Upper lobe of left lung (tissue), 6 donors: ENCODE measurements around the gene RAPGEF5. TPM values are rescaled to one million over a fixed set of nuclear protein-coding genes. Genes with fewer than 3 reads are reported as not detected.
A peak's percentile ranks its signal among the peaks of the same experiment; 100 is the strongest.

Experiments used
- ATAC-seq, 2 donors: fragments of 200-7000 bp; cut with Tn5 transposase; one replicate each; pipeline ENCODE4 v1.9.1; 2022; ENCODE audit warnings: mild to moderate bottlenecking in 2 of 2, moderate library complexity in 2 of 2; ENCODE audit not compliant: low FRiP score in 2 of 2
- DNase-seq, 2 donors: peaks; one replicate each; pipeline ENCODE4 v3.0.0-alpha.2; 2019 to 2020
- H3K27ac ChIP-seq, 4 donors: fragments of 200-600 bp; sonication (generic); one replicate each; pipeline ENCODE4 v1.5.1; 2016 to 2019
- H3K27me3 ChIP-seq, 4 donors: fragments of 200-600 bp; sonication (generic); one replicate each; pipeline ENCODE4 v1.5.1; 2017 to 2019
- H3K36me3 ChIP-seq, 4 donors: fragments of 200-600 bp; sonication (generic); one replicate each; pipeline ENCODE4 v1.5.1; 2016 to 2019
- H3K4me1 ChIP-seq, 4 donors: fragments of 200-600 bp; sonication (generic); one replicate each; pipeline ENCODE4 v1.5.1; 2018 to 2019
- H3K4me3 ChIP-seq, 4 donors: fragments of 200-600 bp; sonication (generic); one replicate each; pipeline ENCODE4 v1.5.1; 2017 to 2019; ENCODE audit warnings: mild to moderate bottlenecking in 2 of 4, moderate library complexity in 1 of 4
- H3K9me3 ChIP-seq, 4 donors: fragments of 200-600 bp; sonication (generic); one replicate each; pipeline ENCODE4 v1.5.1; 2018 to 2019
- EP300 ChIP-seq, 4 donors: sonication (generic); formaldehyde crosslinking; IDR thresholded peaks; one replicate each; pipeline ENCODE4 v1.5.1; 2017; ENCODE audit warnings: antibody characterized with exemption in 4 of 4, control low read depth in 2 of 4
- POLR2A ChIP-seq, 4 donors: fragments of 450-650 bp; IDR thresholded peaks; one replicate each; pipeline ENCODE4 v1.5.1; 2016 to 2017; ENCODE audit warnings: antibody characterized with exemption in 4 of 4, mild to moderate bottlenecking in 2 of 4
- POLR2AphosphoS5 ChIP-seq, 2 donors: sonication (generic); formaldehyde crosslinking; IDR thresholded peaks; one replicate each; pipeline ENCODE4 v1.5.1; 2017; ENCODE audit warnings: antibody characterized with exemption in 2 of 2
- WGBS, 2 donors: methylation state at CpG; one replicate each; pipeline ENCODE4 v1.1.5; 2017 to 2018; 5-methylcytosine and 5-hydroxymethylcytosine counted together
- total RNA-seq, 6 donors: library from RNA; depleted of rRNA in 4 of 6; stranded (reverse); fragments of >200 nt in 4 of 6; gene quantifications; one replicate each; pipeline versions ENCODE4 v1.1.0 to v1.2.1, GENCODE V29; 2016 to 2021
- TF ChIP-seq, protein P1 (sequence below), 6 experiments: fragments of 450-650 bp in 4 of 6; fragments of 200-600 bp in 2 of 6; sonication (generic) in 2 of 6; IDR thresholded peaks; one replicate each; pipeline ENCODE4 v1.5.1; 2016 to 2019; ENCODE audit warnings: antibody characterized with exemption in 6 of 6
- donor health status: DM: no; HTN: no; CAD: no; lungs with moderate emphysema.
- donor health status: DM: no; HTN: yes; CAD: no; lungs with severe emphysema.

The RAPGEF5 gene
- total RNA-seq, 6 donors from 2014 or later = 68.1 to 206 (median 101) TPM

DNA sequence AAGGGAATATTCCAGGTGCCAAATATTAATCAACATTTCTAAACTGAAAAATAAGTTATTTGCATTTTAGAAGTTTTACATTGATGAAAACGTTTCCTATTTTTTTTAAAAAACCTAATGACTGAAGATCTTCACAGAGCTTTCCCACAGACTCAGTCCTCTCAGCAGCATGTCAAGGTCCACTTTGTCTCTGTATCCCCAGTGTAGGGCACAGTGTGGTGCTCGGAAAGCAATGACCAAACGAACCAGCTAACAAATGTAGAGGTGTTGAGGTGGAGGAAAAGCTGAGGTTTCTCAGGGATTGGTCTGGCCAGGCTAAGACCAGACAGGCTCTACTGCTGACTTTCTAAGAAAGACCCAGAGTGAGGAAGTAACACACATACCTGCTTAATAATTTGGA is 209.1 kb downstream of the RAPGEF5 start:
- H3K27ac ChIP-seq = peak overlapping the region; percentile 11 to 46 (median 32)
- DNase-seq (no peak), ATAC-seq (no peak)
- H3K4me1 ChIP-seq = peaks cover 0 to 17% (median 12%) of the 10 kb centered on the region in 4 donors
- H3K36me3 ChIP-seq = peaks cover 11 to 69% (median 27%) of the 10 kb centered on the region in 4 donors
- TF ChIP-seq EP300 (IDR thresholded peaks at IDR 0.05) = no peak
- TF ChIP-seq, protein P1, sequence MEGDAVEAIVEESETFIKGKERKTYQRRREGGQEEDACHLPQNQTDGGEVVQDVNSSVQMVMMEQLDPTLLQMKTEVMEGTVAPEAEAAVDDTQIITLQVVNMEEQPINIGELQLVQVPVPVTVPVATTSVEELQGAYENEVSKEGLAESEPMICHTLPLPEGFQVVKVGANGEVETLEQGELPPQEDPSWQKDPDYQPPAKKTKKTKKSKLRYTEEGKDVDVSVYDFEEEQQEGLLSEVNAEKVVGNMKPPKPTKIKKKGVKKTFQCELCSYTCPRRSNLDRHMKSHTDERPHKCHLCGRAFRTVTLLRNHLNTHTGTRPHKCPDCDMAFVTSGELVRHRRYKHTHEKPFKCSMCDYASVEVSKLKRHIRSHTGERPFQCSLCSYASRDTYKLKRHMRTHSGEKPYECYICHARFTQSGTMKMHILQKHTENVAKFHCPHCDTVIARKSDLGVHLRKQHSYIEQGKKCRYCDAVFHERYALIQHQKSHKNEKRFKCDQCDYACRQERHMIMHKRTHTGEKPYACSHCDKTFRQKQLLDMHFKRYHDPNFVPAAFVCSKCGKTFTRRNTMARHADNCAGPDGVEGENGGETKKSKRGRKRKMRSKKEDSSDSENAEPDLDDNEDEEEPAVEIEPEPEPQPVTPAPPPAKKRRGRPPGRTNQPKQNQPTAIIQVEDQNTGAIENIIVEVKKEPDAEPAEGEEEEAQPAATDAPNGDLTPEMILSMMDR (IDR thresholded peaks at IDR 0.05) = no peak
- TF ChIP-seq POLR2A (IDR thresholded peaks at IDR 0.05) = no peak
- no peak for TF ChIP-seq POLR2AphosphoS5 (IDR thresholded peaks at IDR 0.05)
- no peak overlapping the region for H3K4me3 ChIP-seq
- H3K27me3 ChIP-seq = no peaks in the 10 kb centered on the region
- WGBS, 2 donors = 78 to 84% methylated on average over 3 of the region's 3 CpGs
- H3K9me3 ChIP-seq = no peaks in the 10 kb centered on the region

DNA sequence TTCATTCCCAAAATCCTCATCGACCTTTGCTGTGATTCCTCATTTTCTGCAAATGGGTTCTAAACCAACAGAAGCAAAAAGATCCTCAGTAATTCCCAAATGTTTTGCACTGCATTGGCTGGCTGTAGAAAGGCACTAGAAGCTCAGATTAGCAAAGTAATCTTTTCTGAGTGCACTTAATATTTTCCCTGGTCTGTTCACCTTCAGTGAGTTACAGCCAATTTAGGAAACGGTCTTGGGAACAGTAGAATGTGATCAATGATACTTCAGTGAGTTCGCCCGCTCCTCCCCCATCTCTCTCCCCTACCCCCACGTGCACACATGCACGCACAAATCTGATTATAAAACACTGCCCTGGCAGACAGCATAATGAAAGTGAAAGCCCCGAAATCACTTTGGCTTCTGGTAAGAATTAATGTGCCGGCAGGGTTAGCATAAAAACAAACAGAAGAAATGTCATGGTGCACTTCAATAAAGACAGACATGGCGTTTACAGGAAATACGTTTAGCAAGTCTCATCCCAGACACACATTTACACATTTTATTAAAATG is 209.9 kb downstream of the RAPGEF5 start:
- Histone ChIP-seq H3K4me3 (peak overlapping the region in 1 of 4 donors; percentile 25), H3K36me3 (peaks cover 13 to 67% (median 27%) of the 10 kb centered on the region in 4 donors), H3K4me1 (peaks cover 0 to 17% (median 12%) of the 10 kb centered on the region in 4 donors), H3K27me3 (no peaks in the 10 kb centered on the region), H3K27ac (peak overlapping the region in 2 of 4 donors; percentile 42 to 46), H3K9me3 (no peaks in the 10 kb centered on the region)
- WGBS, 2 donors = 29 to 40% methylated on average over 10 of the region's 10 CpGs
- ATAC-seq = no peak
- DNase-seq = no peak
- TF ChIP-seq POLR2AphosphoS5 (IDR thresholded peaks at IDR 0.05) (no peak), POLR2A (IDR thresholded peaks at IDR 0.05) (no peak), EP300 (IDR thresholded peaks at IDR 0.05) (no peak)
- TF ChIP-seq, protein P1 (IDR thresholded peaks at IDR 0.05) = no peak

DNA sequence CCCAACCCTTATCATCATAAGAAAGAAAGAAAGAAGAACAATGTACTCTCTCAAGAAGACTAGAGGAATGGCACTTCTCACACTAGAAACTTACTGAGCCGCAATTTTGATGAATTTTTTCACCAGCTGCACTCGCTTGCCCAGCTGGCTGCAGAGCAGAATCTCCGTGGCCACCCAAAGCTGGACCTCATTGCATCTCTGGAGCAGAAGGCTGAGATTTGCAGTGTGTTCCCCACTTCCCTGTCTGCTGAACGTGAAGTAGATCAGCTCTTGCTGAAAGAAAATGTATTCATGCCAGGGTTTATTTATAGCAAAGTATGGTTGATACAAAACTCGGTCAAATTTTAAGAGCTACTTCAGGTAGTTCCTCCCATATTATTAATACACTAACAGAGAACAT is 212.0 kb downstream of the RAPGEF5 start:
- H3K9me3 ChIP-seq = no peaks in the 10 kb centered on the region
- H3K36me3 ChIP-seq = peaks cover 13 to 83% (median 33%) of the 10 kb centered on the region in 4 donors
- TF ChIP-seq POLR2A (IDR thresholded peaks at IDR 0.05) = no peak
- TF ChIP-seq EP300 (IDR thresholded peaks at IDR 0.05) = no peak
- TF ChIP-seq, protein P1 (IDR thresholded peaks at IDR 0.05) = no peak
- no peak for TF ChIP-seq POLR2AphosphoS5 (IDR thresholded peaks at IDR 0.05)
- no peak overlapping the region for H3K4me3 ChIP-seq
- WGBS, 2 donors = 71 to 73% methylated on average over 5 of the region's 5 CpGs
- peaks cover 0 to 17% (median 12%) of the 10 kb centered on the region in 4 donors for H3K4me1 ChIP-seq
- H3K27me3 ChIP-seq = no peaks in the 10 kb centered on the region
- ATAC-seq (no peak), DNase-seq (no peak)
- no peak overlapping the region for H3K27ac ChIP-seq

DNA sequence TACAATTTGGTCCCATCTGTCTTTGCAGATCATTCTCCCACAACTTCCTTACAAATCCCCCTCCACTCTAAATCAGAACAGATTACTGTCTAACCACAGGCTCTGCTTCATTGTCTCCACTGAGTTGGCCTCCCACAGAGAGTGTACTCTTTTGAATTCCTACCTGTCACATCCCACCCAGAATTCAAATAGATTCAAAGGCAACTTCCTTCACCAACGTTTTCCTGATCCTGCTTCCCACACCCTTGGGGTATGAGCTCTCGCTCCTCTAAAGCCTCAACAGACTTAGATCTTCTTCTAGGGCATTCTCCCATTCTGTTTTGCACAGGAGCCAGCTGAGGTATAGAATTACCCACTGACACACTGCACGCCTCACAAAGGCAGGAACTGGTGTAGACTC is 213.5 kb downstream of the RAPGEF5 start:
- no peak for ATAC-seq
- H3K27me3 ChIP-seq = no peaks in the 10 kb centered on the region
- no peak overlapping the region for H3K4me3 ChIP-seq
- peaks cover 0 to 17% (median 11%) of the 10 kb centered on the region in 4 donors for H3K4me1 ChIP-seq
- H3K36me3 ChIP-seq = peaks cover 13 to 84% (median 34%) of the 10 kb centered on the region in 4 donors
- no peaks in the 10 kb centered on the region for H3K9me3 ChIP-seq
- 67 to 79% methylated on average over 3 of the region's 3 CpGs for WGBS, 2 donors
- H3K27ac ChIP-seq = peak overlapping the region in 1 of 4 donors; percentile 13
- no peak for TF ChIP-seq EP300 (IDR thresholded peaks at IDR 0.05)
- TF ChIP-seq, protein P1 (IDR thresholded peaks at IDR 0.05) = no peak
- no peak for TF ChIP-seq POLR2A (IDR thresholded peaks at IDR 0.05)
- no peak for TF ChIP-seq POLR2AphosphoS5 (IDR thresholded peaks at IDR 0.05)
- no peak for DNase-seq

DNA sequence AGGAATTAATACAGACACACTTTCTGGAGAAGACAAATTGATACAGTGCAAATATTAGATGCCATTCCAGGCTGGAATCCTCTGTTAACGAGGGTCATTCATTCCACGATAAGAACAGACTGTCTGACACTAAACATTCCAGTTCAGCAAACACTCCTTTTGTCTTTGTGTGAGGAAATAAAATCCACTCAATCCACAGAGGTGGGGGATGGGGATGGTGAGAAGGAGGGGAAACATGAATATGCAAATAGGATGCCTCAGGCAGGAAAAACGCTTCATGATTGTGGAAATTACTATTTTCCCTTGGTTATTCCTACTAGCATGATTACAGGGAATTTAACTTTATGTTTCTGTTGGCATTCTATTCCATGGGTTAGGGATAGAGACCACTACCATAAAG is 214.4 kb downstream of the RAPGEF5 start:
- TF ChIP-seq POLR2AphosphoS5 (IDR thresholded peaks at IDR 0.05) = no peak
- TF ChIP-seq, protein P1 (IDR thresholded peaks at IDR 0.05) = no peak
- TF ChIP-seq POLR2A (IDR thresholded peaks at IDR 0.05) = no peak
- no peak for TF ChIP-seq EP300 (IDR thresholded peaks at IDR 0.05)
- H3K27me3 ChIP-seq = no peaks in the 10 kb centered on the region
- WGBS, 2 donors = 53 to 58% methylated on average over 3 of the region's 3 CpGs
- H3K27ac ChIP-seq = no peak overlapping the region
- DNase-seq = no peak
- no peak for ATAC-seq
- H3K4me3 ChIP-seq = no peak overlapping the region
- peaks cover 13 to 85% (median 34%) of the 10 kb centered on the region in 4 donors for H3K36me3 ChIP-seq
- no peaks in the 10 kb centered on the region for H3K9me3 ChIP-seq
- H3K4me1 ChIP-seq = peaks cover 0 to 16% (median 5%) of the 10 kb centered on the region in 4 donors
